SKM-1 treated with dmso at 0.1 percent for 144 hours (cell line): ENCODE data around the gene LTA.

Experiments used
- DNase-seq: peaks from one replicate; lab custom pipeline; 2025; ENCODE audit not compliant: unreplicated experiment; lab: John Stamatoyannopoulos, UW

Gene LTA

GRCh38 chr6:31569861-31570536 lies 2.1 kb upstream of the LTA start:
- no peak for DNase-seq

- no peak for DNase-seq
These were observed 1.4 kb downstream of the LTA start for GRCh38 chr6:31573239-31574105.

GRCh38 chr6:31574106-31575061 lies 2.3 kb downstream of the LTA start:
- DNase-seq: no peak

- DNase-seq: no peak
These were observed 3.3 kb downstream of the LTA start, which contains the start of gene TNF for GRCh38 chr6:31575335-31575901. Gene TNF (plus strand): TSS chr6:31575565. CDS start chr6:31575742, 177 bp downstream.

GRCh38 chr6:31575952-31576685 lies 4.0 kb downstream of the LTA start:
- no peak for DNase-seq

GRCh38 chr6:31576897-31577578 lies 4.9 kb downstream of the LTA start:
- DNase-seq: no peak

- DNase-seq: no peak
These were observed 5.5 kb downstream of the LTA start for GRCh38 chr6:31577579-31577966.

GRCh38 chr6:31578184-31579118 lies 6.4 kb downstream of the LTA start:
- no peak for DNase-seq

- DNase-seq: no peak
These were observed 7.0 kb downstream of the LTA start for GRCh38 chr6:31579119-31579505.

GRCh38 chr6:31579546-31580437 lies 7.7 kb downstream of the LTA start:
- no peak for DNase-seq

- no peak for DNase-seq
These were observed 8.3 kb downstream of the LTA start for GRCh38 chr6:31580438-31580740.

- peak; percentile 49 for DNase-seq
These were observed 8.8 kb downstream of the LTA start for GRCh38 chr6:31580807-31581433.

- DNase-seq: no peak
These were observed 9.5 kb downstream of the LTA start for GRCh38 chr6:31581434-31582229.

GRCh38 chr6:31582230-31582643 lies 10.1 kb downstream of the LTA start, which contains the start of gene LTB:
Gene LTB (minus strand): TSS chr6:31582424. CDS start chr6:31582417, 7 bp downstream.
- DNase-seq: no peak

GRCh38 chr6:31585491-31585890 lies 13.4 kb downstream of the LTA start:
- peak; percentile 62 for DNase-seq

GRCh38 chr6:31586008-31586407 lies 13.9 kb downstream of the LTA start, which contains the start of gene LST1:
Gene LST1 (plus strand): TSS chr6:31586277. CDS start chr6:31587300, 1,023 bp downstream.
- peak; percentile 96 for DNase-seq
